Neural cell (in vitro differentiated cells): Measurements from ENCODE around the gene RAB40A. TPM values are rescaled to one million over a fixed set of nuclear protein-coding genes. Genes with fewer than 3 reads are reported as not detected.
A peak's percentile ranks its signal among the peaks of the same experiment; 100 is the strongest.
"Not testable (repeated sequence)": the region's sequence is repeated elsewhere in the genome, so short reads cannot be mapped to it uniquely, and the experiment has no call there.

Experiments used
- H2AFZ ChIP-seq: fragments of 200-600, 300-800 bp; sonication (generic), shearing (Covaris generic); 2 replicates; pipeline ENCODE4 v1.6.0; 2014; ENCODE audit warnings: low read depth, mild to moderate bottlenecking, antibody characterized with exemption, low read length, moderate library complexity
- H3F3A ChIP-seq: fragments of 200-600 bp; shearing (Covaris generic); 2 replicates; pipeline ENCODE4 v1.6.1; 2016; ENCODE audit warnings: mild to moderate bottlenecking, moderate library complexity, mixed read lengths, antibody characterized with exemption, low read length; ENCODE audit not compliant: insufficient read depth, poor library complexity, severe bottlenecking
- H3K27ac ChIP-seq: fragments of 200-600, 300-800 bp; sonication (generic), shearing (Covaris generic); 2 replicates; pipeline ENCODE4 v1.5.1; 2014; ENCODE audit warnings: mild to moderate bottlenecking, low read length, moderate library complexity
- H3K27me3 ChIP-seq: fragments of 300-800, 200-600 bp; sonication (generic), shearing (Covaris generic); 2 replicates; pipeline ENCODE4 v1.6.0; 2014; ENCODE audit warnings: mild to moderate bottlenecking, low read depth, low read length, moderate library complexity; ENCODE audit not compliant: insufficient read depth
- H3K36me3 ChIP-seq: fragments of 300-800, 200-600 bp; sonication (generic), shearing (Covaris generic); 2 replicates; pipeline ENCODE4 v1.5.1; 2014; ENCODE audit warnings: mild to moderate bottlenecking, antibody characterized with exemption, low read length, moderate library complexity; ENCODE audit not compliant: insufficient read depth
- H3K4me2 ChIP-seq: fragments of 300-800, 200-600 bp; sonication (generic), shearing (Covaris generic); 2 replicates; pipeline ENCODE4 v1.6.0; 2014; ENCODE audit warnings: mild to moderate bottlenecking, low read length
- H3K4me3 ChIP-seq: fragments of 300-800, 200-600 bp; sonication (generic), shearing (Covaris generic); 2 replicates; pipeline ENCODE4 v1.5.1; 2014; ENCODE audit warnings: mild to moderate bottlenecking, low read length, moderate library complexity
- H3K79me2 ChIP-seq: fragments of 200-600 bp; shearing (Covaris generic); replicated peaks from 2 replicates; pipeline ENCODE4 v1.6.0; 2014; ENCODE audit warnings: mild to moderate bottlenecking, low read length, moderate library complexity; ENCODE audit not compliant: insufficient read depth
- H3K9ac ChIP-seq: fragments of 300-800, 200-600 bp; sonication (generic), shearing (Covaris generic); 2 replicates; pipeline ENCODE4 v1.6.1; 2016; ENCODE audit warnings: mild to moderate bottlenecking, low read length, mixed read lengths
- H3K9me2 ChIP-seq: fragments of 200-600 bp; shearing (Covaris generic); 2 replicates; pipeline ENCODE4 v1.6.1; 2016; ENCODE audit warnings: mild to moderate bottlenecking, low read length, mixed read lengths; ENCODE audit not compliant: insufficient read depth
- H3K9me3 ChIP-seq: fragments of 200-600, 300-800 bp; sonication (generic), shearing (Covaris generic); 2 replicates; pipeline ENCODE4 v1.6.1; 2016; ENCODE audit warnings: mild to moderate bottlenecking, mixed run types, low read length, moderate library complexity, mixed read lengths
- H4K20me1 ChIP-seq: fragments of 200-600 bp; shearing (Covaris generic); 2 replicates; pipeline ENCODE4 v1.6.1; 2016; ENCODE audit warnings: mild to moderate bottlenecking, mixed run types; ENCODE audit not compliant: insufficient read depth
- EP300 ChIP-seq: fragments of 450-650 bp; conservative IDR thresholded peaks from 2 replicates; pipeline ENCODE4 v1.6.1; 2014; ENCODE audit warnings: antibody characterized with exemption, mild to moderate bottlenecking, moderate library complexity; ENCODE audit not compliant: poor library complexity, severe bottlenecking
- EZH2 ChIP-seq: fragments of 200-600, 300-800 bp; shearing (Covaris generic), sonication (generic); IDR thresholded peaks from 2 replicates; pipeline ENCODE4 v1.6.1; 2014; ENCODE audit warnings: antibody characterized with exemption, low read length, borderline replicate concordance, mild to moderate bottlenecking; ENCODE audit not compliant: insufficient read depth, poor library complexity, severe bottlenecking
- MXI1 ChIP-seq: fragments of 450-650 bp; conservative IDR thresholded peaks from 2 replicates; pipeline ENCODE4 v1.6.1; 2014; ENCODE audit warnings: antibody characterized with exemption, mild to moderate bottlenecking; ENCODE audit not compliant: poor library complexity, severe bottlenecking
- POLR2AphosphoS5 ChIP-seq: IDR thresholded peaks from 2 replicates; pipeline ENCODE4 v1.6.1; 2012
- RAD21 ChIP-seq: fragments of 450-650 bp; conservative IDR thresholded peaks from 2 replicates; pipeline ENCODE4 v1.6.1; 2014; ENCODE audit warnings: antibody characterized with exemption, mild to moderate bottlenecking, moderate library complexity
- SMC3 ChIP-seq: fragments of 450-650 bp; conservative IDR thresholded peaks from 2 replicates; pipeline ENCODE4 v1.6.1; 2014; ENCODE audit warnings: antibody characterized with exemption, mild to moderate bottlenecking, moderate library complexity; ENCODE audit not compliant: poor library complexity
- TAF1 ChIP-seq: IDR thresholded peaks from 2 replicates; pipeline ENCODE4 v1.6.1; 2012; ENCODE audit warnings: low read depth
- polyA plus RNA-seq: library from polyadenylated mRNA; depleted of rRNA; stranded (reverse); fragments of >200 nt; gene quantifications from 2 replicates; pipeline ENCODE4 v1.2.3, GENCODE V29; 2014
- TF ChIP-seq, protein P1 (sequence below): fragments of 450-650 bp; IDR thresholded peaks from 2 replicates; pipeline ENCODE4 v1.5.1; 2014; ENCODE audit warnings: antibody characterized with exemption, mild to moderate bottlenecking, moderate library complexity; ENCODE audit not compliant: poor library complexity, severe bottlenecking
- TF ChIP-seq, protein P2 (sequence below): IDR thresholded peaks from 2 replicates; pipeline ENCODE4 v1.6.1; 2012; ENCODE audit warnings: borderline replicate concordance

The RAB40A gene
- polyA plus RNA-seq, 1 donor from 2014 or later = 1.9 TPM

GRCh38 chrX:103495786-103496185, 23.5 kb downstream of the RAB40A start:
- no peak overlapping the region for H3K9ac ChIP-seq
- H3F3A ChIP-seq = no peaks in the 10 kb centered on the region
- no peak overlapping the region for H3K4me3 ChIP-seq
- H3K9me3 ChIP-seq = no peaks in the 10 kb centered on the region
- H3K4me2 ChIP-seq = no peak overlapping the region
- no peaks in the 10 kb centered on the region for H4K20me1 ChIP-seq
- H3K79me2 ChIP-seq = no peaks in the 10 kb centered on the region
- no peak overlapping the region for H2AFZ ChIP-seq
- H3K27me3 ChIP-seq = no peaks in the 10 kb centered on the region
- no peaks in the 10 kb centered on the region for H3K9me2 ChIP-seq
- no peak overlapping the region for H3K27ac ChIP-seq
- TF ChIP-seq POLR2AphosphoS5 = no peak
- TF ChIP-seq EZH2 = no peak
- no peak for TF ChIP-seq TAF1
- no peak for TF ChIP-seq MXI1
- TF ChIP-seq SMC3 = no peak
- TF ChIP-seq, protein P1, sequence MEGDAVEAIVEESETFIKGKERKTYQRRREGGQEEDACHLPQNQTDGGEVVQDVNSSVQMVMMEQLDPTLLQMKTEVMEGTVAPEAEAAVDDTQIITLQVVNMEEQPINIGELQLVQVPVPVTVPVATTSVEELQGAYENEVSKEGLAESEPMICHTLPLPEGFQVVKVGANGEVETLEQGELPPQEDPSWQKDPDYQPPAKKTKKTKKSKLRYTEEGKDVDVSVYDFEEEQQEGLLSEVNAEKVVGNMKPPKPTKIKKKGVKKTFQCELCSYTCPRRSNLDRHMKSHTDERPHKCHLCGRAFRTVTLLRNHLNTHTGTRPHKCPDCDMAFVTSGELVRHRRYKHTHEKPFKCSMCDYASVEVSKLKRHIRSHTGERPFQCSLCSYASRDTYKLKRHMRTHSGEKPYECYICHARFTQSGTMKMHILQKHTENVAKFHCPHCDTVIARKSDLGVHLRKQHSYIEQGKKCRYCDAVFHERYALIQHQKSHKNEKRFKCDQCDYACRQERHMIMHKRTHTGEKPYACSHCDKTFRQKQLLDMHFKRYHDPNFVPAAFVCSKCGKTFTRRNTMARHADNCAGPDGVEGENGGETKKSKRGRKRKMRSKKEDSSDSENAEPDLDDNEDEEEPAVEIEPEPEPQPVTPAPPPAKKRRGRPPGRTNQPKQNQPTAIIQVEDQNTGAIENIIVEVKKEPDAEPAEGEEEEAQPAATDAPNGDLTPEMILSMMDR = no peak
- TF ChIP-seq, protein P2, sequence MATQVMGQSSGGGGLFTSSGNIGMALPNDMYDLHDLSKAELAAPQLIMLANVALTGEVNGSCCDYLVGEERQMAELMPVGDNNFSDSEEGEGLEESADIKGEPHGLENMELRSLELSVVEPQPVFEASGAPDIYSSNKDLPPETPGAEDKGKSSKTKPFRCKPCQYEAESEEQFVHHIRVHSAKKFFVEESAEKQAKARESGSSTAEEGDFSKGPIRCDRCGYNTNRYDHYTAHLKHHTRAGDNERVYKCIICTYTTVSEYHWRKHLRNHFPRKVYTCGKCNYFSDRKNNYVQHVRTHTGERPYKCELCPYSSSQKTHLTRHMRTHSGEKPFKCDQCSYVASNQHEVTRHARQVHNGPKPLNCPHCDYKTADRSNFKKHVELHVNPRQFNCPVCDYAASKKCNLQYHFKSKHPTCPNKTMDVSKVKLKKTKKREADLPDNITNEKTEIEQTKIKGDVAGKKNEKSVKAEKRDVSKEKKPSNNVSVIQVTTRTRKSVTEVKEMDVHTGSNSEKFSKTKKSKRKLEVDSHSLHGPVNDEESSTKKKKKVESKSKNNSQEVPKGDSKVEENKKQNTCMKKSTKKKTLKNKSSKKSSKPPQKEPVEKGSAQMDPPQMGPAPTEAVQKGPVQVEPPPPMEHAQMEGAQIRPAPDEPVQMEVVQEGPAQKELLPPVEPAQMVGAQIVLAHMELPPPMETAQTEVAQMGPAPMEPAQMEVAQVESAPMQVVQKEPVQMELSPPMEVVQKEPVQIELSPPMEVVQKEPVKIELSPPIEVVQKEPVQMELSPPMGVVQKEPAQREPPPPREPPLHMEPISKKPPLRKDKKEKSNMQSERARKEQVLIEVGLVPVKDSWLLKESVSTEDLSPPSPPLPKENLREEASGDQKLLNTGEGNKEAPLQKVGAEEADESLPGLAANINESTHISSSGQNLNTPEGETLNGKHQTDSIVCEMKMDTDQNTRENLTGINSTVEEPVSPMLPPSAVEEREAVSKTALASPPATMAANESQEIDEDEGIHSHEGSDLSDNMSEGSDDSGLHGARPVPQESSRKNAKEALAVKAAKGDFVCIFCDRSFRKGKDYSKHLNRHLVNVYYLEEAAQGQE = no peak
- TF ChIP-seq EP300 = no peak
- no peak for TF ChIP-seq RAD21
- H3K36me3 ChIP-seq = no peaks in the 10 kb centered on the region

DNA sequence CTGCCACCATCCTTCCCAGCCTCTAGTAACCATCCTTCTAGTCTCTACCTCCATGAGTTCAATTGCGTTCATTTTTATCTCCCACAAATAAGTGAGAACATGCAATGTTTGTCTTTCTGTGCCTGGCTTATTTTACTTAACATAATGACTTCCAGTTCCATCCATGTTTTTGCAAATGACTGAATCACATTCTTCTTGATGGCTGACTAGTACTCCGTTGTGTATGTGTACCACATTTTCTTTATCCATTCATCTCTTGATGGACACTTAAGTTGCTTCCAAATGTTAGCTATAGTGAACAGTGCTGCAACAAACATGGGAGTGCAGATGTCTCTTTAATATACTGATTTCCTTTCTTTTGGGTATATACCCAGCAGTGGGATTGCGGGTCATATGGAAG, 25.7 kb downstream of the RAB40A start:
- H3F3A ChIP-seq, H3K27me3 ChIP-seq, H3K9me2 ChIP-seq, H4K20me1 ChIP-seq, H3K9ac ChIP-seq, H3K79me2 ChIP-seq, H2AFZ ChIP-seq, H3K36me3 ChIP-seq, H3K9me3 ChIP-seq, H3K27ac ChIP-seq, H3K4me3 ChIP-seq, H3K4me2 ChIP-seq: not testable (repeated sequence)

- H3K27ac ChIP-seq, H3F3A ChIP-seq, H3K4me3 ChIP-seq, H2AFZ ChIP-seq, H4K20me1 ChIP-seq, H3K27me3 ChIP-seq, H3K79me2 ChIP-seq, H3K9me3 ChIP-seq, H3K36me3 ChIP-seq, H3K4me2 ChIP-seq, H3K9ac ChIP-seq, H3K9me2 ChIP-seq: not testable (repeated sequence)
- TF ChIP-seq, protein P1 = peak; percentile 44
- TF ChIP-seq RAD21 = peak; percentile 36
Measured at GRCh38 chrX:103489733-103490132, 29.6 kb downstream of the RAB40A start.
